GM23248 (cell line): ENCODE data around the gene SH3GL3. TPM values are rescaled to one million over a fixed set of nuclear protein-coding genes. Genes with fewer than 3 reads are reported as not detected.

Source experiments
- DNase-seq: peaks from one replicate; pipeline ENCODE4 v3.0.0-alpha.2; 2015
- H2AFZ ChIP-seq: fragments of 200-600 bp; sonication (generic); 2 replicates; pipeline ENCODE4 v1.6.1; 2016; ENCODE audit warnings: antibody characterized with exemption
- H3F3A ChIP-seq: fragments of 200-600 bp; sonication (generic); 2 replicates; pipeline ENCODE4 v1.6.1; 2016; ENCODE audit warnings: mild to moderate bottlenecking, antibody characterized with exemption, mixed run types; ENCODE audit not compliant: insufficient read depth
- H3K27ac ChIP-seq: fragments of 200-600 bp; sonication (generic); 2 replicates; pipeline ENCODE4 v1.5.1; 2016; ENCODE audit warnings: mild to moderate bottlenecking
- H3K27me3 ChIP-seq: fragments of 200-600 bp; sonication (generic); replicated peaks from 2 replicates; pipeline ENCODE4 v1.6.1; 2016; ENCODE audit warnings: mild to moderate bottlenecking; ENCODE audit not compliant: insufficient read depth
- H3K36me3 ChIP-seq: fragments of 200-600 bp; sonication (generic); 2 replicates; pipeline ENCODE4 v1.6.1; 2016; ENCODE audit warnings: low read depth, mild to moderate bottlenecking
- H3K4me1 ChIP-seq: fragments of 200-600 bp; sonication (generic); 2 replicates; pipeline ENCODE4 v1.6.1; 2016; ENCODE audit warnings: mild to moderate bottlenecking; ENCODE audit not compliant: insufficient read depth
- H3K4me2 ChIP-seq: fragments of 200-600 bp; sonication (generic); one replicate; pipeline ENCODE4 v1.6.1; 2016; ENCODE audit warnings: mild to moderate bottlenecking; ENCODE audit not compliant: unreplicated experiment
- H3K4me3 ChIP-seq: fragments of 200-600 bp; sonication (generic); 2 replicates; pipeline ENCODE4 v1.5.1; 2016; ENCODE audit warnings: mild to moderate bottlenecking
- H3K79me2 ChIP-seq: fragments of 200-600 bp; sonication (generic); 2 replicates; pipeline ENCODE4 v1.6.1; 2016; ENCODE audit warnings: mild to moderate bottlenecking; ENCODE audit not compliant: insufficient read depth
- H3K9ac ChIP-seq: fragments of 200-600 bp; sonication (generic); 2 replicates; pipeline ENCODE4 v1.6.1; 2016; ENCODE audit warnings: mild to moderate bottlenecking
- H3K9me2 ChIP-seq: fragments of 200-600 bp; sonication (generic); 2 replicates; pipeline ENCODE4 v1.6.1; 2016; ENCODE audit warnings: mixed run types, mild to moderate bottlenecking, moderate library complexity; ENCODE audit not compliant: insufficient read depth
- H3K9me3 ChIP-seq: fragments of 200-600 bp; sonication (generic); one replicate; pipeline ENCODE4 v1.6.1; 2017; ENCODE audit warnings: low read depth
- H4K20me1 ChIP-seq: fragments of 200-600 bp; sonication (generic); 2 replicates; pipeline ENCODE4 v1.6.0; 2016; ENCODE audit not compliant: insufficient read depth
- EZH2 ChIP-seq: fragments of 200-600 bp; sonication (generic); IDR thresholded peaks from 2 replicates; pipeline ENCODE4 v1.6.1; 2018; ENCODE audit warnings: antibody characterized with exemption, mild to moderate bottlenecking; ENCODE audit not compliant: insufficient read depth, poor library complexity, severe bottlenecking
- EZH2phosphoT487 ChIP-seq: fragments of 200-600 bp; sonication (generic); IDR thresholded peaks from 2 replicates; pipeline ENCODE4 v1.6.1; 2018; ENCODE audit warnings: antibody characterized with exemption, moderate library complexity, mild to moderate bottlenecking, low read depth; ENCODE audit not compliant: insufficient read depth
- WGBS, 2 experiments: methylation state at CpG; one replicate each; pipeline ENCODE4 v1.1.6; 2015 to 2017; ENCODE audit warnings: low lambda C conversion rate in 2 of 2, low coverage in 1 of 2; ENCODE audit errors: missing lambda C conversion rate in 2 of 2; 5-methylcytosine and 5-hydroxymethylcytosine counted together
- in situ Hi-C: fragments of 300-500 bp; cut with MboI; formaldehyde crosslinking; loops from 2 replicates; pipeline ENCODE4 v1.15.0; 2020
- polyA plus RNA-seq: library from polyadenylated mRNA; unstranded; fragments of >200 nt; fragmentation: Nextera tagmentation; extraction: Ambion mirVana; gene quantifications from 2 replicates; pipeline ENCODE4 v1.2.1, GENCODE V29; 2016
- total RNA-seq: library from RNA; depleted of rRNA; stranded (reverse); fragments of >200 nt; shearing (Covaris generic); gene quantifications from 2 replicates; pipeline ENCODE4 v1.2.3, GENCODE V29; 2014

SH3GL3 gene
- total and polyA plus RNA-seq, 2 experiments from 2014 or later = 0.28 TPM; not detected in 1

DNA sequence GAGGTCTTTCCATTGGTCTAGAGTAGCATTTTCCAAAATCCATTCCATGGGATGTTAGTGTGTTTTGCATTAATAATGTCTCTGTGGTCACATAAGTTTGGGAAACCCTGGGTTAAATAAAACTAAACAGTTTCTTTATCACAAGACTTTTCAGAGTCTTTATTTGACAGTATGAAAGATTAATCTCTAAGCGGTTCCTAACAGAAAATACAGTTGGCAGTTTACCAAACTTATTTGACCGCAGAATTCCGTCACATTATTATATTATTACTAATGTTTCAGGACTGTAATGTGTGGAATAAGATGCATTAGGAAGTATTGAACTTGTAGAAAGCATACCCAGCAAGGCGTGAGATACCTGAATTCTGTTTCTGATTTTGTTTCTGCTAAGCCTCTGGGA lies 135.2 kb downstream of the SH3GL3 start:
- WGBS, 2 experiments = 59% methylated on average over 4 of the region's 4 CpGs
- Histone ChIP-seq H3K9ac (no peak overlapping the region), H3K9me3 (no peaks in the 10 kb centered on the region), H3K4me3 (no peak overlapping the region), H3K4me2 (no peak overlapping the region), H3K4me1 (no peaks in the 10 kb centered on the region), H3K79me2 (no peaks in the 10 kb centered on the region), H3K27ac (no peak overlapping the region), H4K20me1 (no peaks in the 10 kb centered on the region), H3F3A (no peaks in the 10 kb centered on the region), H2AFZ (no peak overlapping the region), H3K9me2 (no peaks in the 10 kb centered on the region), H3K27me3 (peaks cover 4% of the 10 kb centered on the region; the same call in 1 of the 2 replicates), H3K36me3 (no peaks in the 10 kb centered on the region)
- no peak for DNase-seq
- in situ Hi-C loops = no loop called here
- TF ChIP-seq EZH2 (no peak), EZH2phosphoT487 (no peak)

- H3K9me3 ChIP-seq = no peaks in the 10 kb centered on the region
- TF ChIP-seq EZH2 = no peak
- TF ChIP-seq EZH2phosphoT487 = no peak
- H3K4me2 ChIP-seq = no peak overlapping the region
- H3K4me1 ChIP-seq = no peaks in the 10 kb centered on the region
- no peak overlapping the region for H3K27ac ChIP-seq
- H3K9me2 ChIP-seq = no peaks in the 10 kb centered on the region
- peaks cover 4% of the 10 kb centered on the region; the same call in 1 of the 2 replicates for H3K27me3 ChIP-seq
- H3K79me2 ChIP-seq = no peaks in the 10 kb centered on the region
- H3K36me3 ChIP-seq = no peaks in the 10 kb centered on the region
- H3K4me3 ChIP-seq = no peak overlapping the region
- no peak overlapping the region for H3K9ac ChIP-seq
- no peak for DNase-seq
- H4K20me1 ChIP-seq = no peaks in the 10 kb centered on the region
- in situ Hi-C loops = no loop called here
- 34 to 38% methylated on average over 5 of the region's 5 CpGs for WGBS, 2 experiments
- H3F3A ChIP-seq = no peaks in the 10 kb centered on the region
- no peak overlapping the region for H2AFZ ChIP-seq
Measured at GRCh38 chr15:83585601-83586335, 138.6 kb downstream of the SH3GL3 start.

GRCh38 chr15:83587091-83587490 lies 139.9 kb downstream of the SH3GL3 start:
- Histone ChIP-seq H2AFZ (no peak overlapping the region), H3K9me2 (no peaks in the 10 kb centered on the region), H3K4me1 (no peaks in the 10 kb centered on the region), H3K27me3 (peaks cover 4% of the 10 kb centered on the region; the same call in 1 of the 2 replicates), H3F3A (no peaks in the 10 kb centered on the region), H3K4me3 (no peak overlapping the region), H4K20me1 (no peaks in the 10 kb centered on the region), H3K9me3 (no peaks in the 10 kb centered on the region), H3K79me2 (no peaks in the 10 kb centered on the region), H3K4me2 (no peak overlapping the region), H3K9ac (no peak overlapping the region), H3K36me3 (no peaks in the 10 kb centered on the region), H3K27ac (no peak overlapping the region)
- WGBS, 2 experiments = 29 to 54% methylated on average over 3 of the region's 3 CpGs
- TF ChIP-seq EZH2 (no peak), EZH2phosphoT487 (no peak)
- in situ Hi-C loops = no loop called here
- DNase-seq = no peak

DNA sequence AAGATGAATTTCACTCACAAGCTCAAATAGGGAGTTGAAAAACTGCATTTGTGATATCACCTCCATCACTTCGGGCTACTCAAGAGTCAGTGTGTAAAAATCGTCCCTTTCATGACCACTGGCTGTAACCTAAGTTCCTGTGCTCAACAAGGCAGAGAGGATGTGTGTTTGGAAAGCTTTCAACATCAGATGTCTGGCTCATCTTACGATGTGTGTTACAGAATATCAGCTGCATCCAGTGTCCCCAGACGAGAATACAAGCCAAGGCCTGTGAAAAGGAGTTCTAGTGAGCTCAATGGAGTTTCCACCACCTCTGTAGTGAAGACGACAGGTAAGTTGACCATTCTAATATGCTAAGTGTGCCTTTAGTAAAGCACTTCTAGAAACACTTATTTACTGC lies 141.3 kb downstream of the SH3GL3 start:
- H2AFZ ChIP-seq = no peak overlapping the region
- in situ Hi-C loops = no loop called here
- no peak overlapping the region for H3K4me2 ChIP-seq
- no peak overlapping the region for H3K4me3 ChIP-seq
- no peaks in the 10 kb centered on the region for H3K4me1 ChIP-seq
- DNase-seq = no peak
- no peaks in the 10 kb centered on the region for H3K9me2 ChIP-seq
- H3K9ac ChIP-seq = no peak overlapping the region
- no peaks in the 10 kb centered on the region for H3K9me3 ChIP-seq
- H3F3A ChIP-seq = no peaks in the 10 kb centered on the region
- H3K27me3 ChIP-seq = peaks cover 4% of the 10 kb centered on the region; the same call in 1 of the 2 replicates
- no peak for TF ChIP-seq EZH2phosphoT487
- no peak for TF ChIP-seq EZH2
- no peaks in the 10 kb centered on the region for H3K36me3 ChIP-seq
- H3K79me2 ChIP-seq = no peaks in the 10 kb centered on the region
- no peaks in the 10 kb centered on the region for H4K20me1 ChIP-seq
- H3K27ac ChIP-seq = no peak overlapping the region
- 14 to 20% methylated on average over 5 of the region's 5 CpGs for WGBS, 2 experiments
